HG02571 (cell line): ENCODE measurements around the gene ABCB8.
"Not testable (repeated sequence)": the region's sequence is repeated elsewhere in the genome, so short reads cannot be mapped to it uniquely, and the experiment has no call there.

Experiments used
- ATAC-seq: cut with Tn5 transposase; IDR thresholded peaks from one replicate; pipeline ENCODE4 v1.9.1; 2021; ENCODE audit warnings: mild to moderate bottlenecking, moderate library complexity; ENCODE audit not compliant: unreplicated experiment

Gene ABCB8

DNA sequence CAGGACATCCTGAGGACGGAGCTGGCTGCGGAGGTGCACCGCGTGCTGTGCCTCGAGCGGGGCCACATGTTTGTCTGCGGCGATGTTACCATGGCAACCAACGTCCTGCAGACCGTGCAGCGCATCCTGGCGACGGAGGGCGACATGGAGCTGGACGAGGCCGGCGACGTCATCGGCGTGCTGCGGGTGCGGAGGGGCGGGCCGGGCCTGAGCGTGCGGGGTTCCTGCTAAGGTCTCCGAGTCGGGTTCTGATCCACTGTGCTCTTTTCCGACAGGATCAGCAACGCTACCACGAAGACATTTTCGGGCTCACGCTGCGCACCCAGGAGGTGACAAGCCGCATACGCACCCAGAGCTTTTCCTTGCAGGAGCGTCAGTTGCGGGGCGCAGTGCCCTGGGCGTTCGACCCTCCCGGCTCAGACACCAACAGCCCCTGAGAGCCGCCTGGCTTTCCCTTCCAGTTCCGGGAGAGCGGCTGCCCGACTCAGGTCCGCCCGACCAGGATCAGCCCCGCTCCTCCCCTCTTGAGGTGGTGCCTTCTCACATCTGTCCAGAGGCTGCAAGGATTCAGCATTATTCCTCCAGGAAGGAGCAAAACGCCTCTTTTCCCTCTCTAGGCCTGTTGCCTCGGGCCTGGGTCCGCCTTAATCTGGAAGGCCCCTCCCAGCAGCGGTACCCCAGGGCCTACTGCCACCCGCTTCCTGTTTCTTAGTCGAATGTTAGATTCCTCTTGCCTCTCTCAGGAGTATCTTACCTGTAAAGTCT is 14.3 kb upstream of the ABCB8 start:
- ATAC-seq: peak; percentile 43

DNA sequence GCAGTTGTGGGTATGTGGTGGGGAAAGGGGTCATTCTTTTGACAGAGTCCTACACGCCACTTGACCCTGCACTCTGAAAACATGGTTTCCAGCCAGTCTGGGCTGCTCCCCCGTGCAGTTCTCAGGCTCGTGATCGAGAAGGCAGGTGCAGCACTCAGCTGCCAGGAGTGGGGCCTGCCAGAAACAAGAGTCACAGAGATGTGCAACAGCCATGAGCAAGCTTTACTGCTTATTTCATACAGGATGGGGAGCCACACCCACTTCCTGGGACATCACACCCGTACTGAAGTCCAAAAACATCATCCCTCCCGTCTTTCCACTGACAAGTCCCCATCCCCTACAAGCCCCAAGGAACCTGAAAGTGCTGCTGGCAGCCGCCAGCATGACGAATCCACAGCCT is 13.3 kb upstream of the ABCB8 start:
- ATAC-seq: no peak

DNA sequence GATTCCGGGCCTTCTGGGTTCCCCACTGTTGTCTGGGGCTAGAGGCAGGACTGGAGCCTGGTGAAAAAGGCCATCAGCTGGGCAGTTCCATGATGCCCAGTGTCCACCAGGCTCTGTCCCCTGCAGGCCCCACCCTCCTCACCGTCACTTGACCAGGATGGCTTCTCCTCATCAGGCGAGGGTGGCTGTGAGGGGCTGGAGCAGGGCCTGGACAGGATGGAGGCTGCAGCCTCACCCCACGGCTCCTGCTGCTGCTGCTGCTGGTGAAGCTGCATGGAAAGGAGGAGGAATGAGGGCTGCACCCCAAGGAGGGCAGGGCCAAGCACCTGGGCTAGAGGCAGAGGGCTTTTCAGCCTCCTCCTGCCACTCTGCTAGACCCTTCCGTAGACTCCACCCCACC is 12.3 kb upstream of the ABCB8 start:
- ATAC-seq: no peak

DNA sequence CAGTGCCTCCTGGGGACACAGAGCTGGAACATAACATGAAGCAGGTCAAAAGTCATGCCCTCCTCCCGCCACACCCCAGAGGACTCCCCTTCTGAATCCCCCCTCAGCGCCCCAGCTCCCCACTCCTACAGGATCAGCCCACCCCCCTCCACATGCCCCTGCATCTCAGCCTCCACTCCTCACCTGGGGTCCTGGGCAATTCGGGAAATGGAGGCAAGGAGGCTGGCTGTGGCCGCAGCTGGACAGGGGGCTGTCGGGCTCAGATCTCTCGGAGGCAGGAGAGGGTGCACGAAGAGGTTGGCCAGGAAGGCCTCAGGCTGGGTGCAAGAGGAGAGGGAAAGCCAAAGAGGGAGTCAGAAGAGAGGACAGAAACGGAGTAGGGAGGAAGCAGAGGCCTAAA is 11.7 kb upstream of the ABCB8 start:
- no peak for ATAC-seq

DNA sequence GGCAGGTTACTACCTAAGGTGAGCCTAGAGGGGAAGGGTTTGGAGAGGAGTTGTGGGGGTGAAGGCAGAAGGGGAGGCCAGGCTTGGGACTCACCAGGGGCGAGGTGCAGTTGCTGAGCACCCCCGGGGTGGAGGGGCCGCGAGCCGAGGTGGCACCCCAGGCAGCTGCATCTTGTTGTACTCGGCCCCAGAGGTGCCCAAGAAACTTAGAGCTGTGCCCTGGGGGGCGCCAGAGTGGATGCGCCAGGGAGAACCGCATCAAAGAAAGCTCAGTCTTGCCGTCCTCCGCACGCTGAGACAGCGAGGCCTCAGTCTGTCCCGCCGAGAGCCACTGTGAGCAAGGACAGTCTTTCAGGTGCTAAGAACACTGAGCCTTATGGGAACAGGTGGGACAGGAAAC is 11.3 kb upstream of the ABCB8 start:
- no peak for ATAC-seq

DNA sequence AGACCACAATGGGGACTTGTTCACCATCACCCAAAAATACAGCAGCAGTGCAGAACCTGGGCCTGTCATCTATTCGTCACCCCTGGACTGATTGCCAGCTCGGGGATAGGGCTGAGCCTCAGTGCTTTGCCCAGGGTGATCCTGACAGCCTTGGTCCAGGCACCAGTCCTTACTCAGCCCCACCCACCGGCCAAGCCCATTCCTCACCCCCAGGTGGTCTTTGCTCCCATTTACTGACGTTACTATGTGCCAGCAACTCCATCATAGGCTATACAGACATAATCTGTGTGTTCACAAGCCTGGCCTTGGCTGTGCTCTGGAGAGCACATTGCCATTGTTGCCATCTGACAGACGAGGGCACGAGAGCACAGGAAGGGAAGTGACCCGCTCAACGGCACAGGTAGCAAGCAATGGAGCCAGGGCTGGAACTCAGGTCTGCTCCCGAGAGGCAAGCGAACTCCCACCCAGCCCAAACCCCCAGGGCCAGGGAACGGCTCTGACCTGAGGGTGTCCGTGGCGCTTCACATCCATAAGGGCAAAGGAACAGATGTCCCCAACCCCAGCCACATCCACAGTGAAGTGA is 10.8 kb upstream of the ABCB8 start:
- ATAC-seq: no peak

DNA sequence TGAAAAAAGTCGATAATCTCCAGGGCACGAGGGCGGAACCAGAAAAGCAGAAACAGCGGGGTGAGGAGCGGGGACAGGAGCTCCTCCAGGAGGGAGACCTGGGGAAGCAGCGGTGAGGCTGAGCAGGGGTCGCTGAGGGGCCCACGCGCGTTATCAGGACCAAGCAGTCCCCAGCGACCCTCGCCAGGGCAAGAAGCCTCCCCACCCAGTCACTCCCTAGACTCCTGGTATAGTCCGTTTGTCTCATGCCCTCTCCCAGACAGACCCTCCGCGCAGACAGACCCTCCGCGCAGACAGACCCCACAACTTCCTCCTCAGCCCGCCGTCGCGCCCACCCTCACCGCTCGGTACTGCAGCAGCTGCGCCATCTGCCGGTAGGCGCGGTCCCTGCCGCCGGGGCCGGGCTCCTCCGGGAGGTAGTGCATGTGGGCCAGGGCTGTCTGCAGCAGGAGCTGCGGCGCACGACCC is 10.3 kb upstream of the ABCB8 start:
- ATAC-seq: peak; percentile 53

DNA sequence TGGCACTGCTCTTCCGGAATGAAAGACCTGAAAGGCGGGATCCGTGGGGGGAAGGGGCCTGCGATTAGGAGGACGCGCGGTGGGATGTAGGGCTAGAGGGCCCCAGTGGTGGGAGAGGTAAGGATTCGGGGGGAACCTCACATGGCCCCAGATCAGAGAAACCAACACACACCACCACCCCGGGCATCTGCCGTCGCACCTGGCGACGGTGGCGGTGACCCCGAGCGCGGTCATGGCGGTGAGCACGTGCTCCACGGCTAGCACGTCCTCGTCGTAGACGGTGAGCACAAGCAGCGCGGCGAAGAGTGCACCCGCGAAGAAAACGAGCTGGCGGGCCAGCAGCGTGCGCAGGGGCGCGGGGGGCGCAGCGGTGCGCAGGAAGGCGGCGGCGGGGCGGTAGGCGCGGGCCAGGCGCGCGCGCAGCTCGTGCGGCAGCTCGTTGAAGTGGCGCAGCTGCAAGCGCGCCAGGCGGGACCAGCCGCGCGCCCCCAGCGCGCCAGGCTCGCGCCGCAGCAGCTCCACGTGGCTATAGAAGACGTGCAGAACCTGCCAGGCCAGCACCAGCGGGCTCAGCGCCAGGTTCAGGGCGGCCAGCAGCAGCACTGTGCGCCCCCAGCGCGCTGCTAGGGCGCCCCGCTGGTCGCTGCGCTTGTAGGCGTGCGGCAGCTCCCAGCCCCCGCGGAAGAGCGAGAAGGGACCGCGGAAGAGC is 9.7 kb upstream of the ABCB8 start:
- ATAC-seq: no peak

DNA sequence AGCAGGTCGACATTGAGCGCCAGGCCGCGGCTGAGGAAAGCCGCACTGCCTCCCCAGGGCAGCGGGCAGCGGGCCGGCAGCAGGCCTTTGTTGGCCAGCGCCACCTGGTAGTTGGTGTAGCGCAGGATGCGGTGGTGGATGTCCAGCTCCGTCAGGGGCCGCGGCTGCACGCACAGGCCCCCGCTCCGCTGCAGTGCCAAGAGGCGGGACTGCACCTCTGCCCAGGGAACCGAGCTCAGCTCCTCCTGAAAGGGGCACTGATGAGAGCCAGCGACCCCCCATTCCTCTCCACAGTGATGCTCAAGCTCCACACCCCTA is 9.2 kb upstream of the ABCB8 start:
- no peak for ATAC-seq

DNA sequence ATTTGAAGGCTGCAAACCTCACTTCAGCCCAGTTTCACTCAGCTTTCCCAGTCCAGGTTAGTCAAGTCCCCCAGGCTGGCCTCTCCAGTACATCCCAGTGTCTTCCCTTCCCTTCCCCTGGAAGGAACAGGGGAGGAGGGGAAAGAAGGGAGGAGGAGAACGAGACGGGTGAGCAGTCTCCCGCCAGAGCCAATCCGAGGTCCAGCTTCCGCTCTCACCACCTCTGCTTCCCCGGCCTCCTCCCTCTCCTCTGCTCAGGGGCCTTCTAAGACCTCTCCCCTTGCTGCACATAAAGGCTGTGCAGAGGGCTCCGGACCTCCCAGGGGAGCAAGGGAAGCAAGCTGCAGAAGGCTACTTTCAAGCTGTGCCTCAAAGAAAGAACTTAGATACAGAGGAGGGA is 8.0 kb upstream of the ABCB8 start:
- no peak for ATAC-seq

DNA sequence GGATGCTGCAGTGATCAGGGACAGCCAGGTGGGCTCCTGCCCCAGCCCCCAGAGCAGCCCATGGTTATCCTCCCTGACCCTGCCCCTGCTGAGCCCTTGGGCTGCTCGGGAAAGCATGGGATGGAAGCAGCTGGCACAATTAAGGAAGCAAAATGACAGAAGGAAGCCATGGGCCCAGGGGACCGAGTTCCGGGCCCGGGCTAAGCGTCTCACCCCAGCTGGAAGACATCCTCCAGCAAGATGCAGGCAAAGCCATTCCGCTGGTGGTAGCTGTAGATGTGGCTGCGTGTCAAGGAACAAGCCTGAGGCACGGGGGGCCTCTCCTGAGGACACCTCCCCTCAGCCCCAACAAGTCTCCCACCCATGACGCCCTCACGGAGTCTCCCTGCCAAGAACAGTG is 5.0 kb upstream of the ABCB8 start:
- no peak for ATAC-seq

DNA sequence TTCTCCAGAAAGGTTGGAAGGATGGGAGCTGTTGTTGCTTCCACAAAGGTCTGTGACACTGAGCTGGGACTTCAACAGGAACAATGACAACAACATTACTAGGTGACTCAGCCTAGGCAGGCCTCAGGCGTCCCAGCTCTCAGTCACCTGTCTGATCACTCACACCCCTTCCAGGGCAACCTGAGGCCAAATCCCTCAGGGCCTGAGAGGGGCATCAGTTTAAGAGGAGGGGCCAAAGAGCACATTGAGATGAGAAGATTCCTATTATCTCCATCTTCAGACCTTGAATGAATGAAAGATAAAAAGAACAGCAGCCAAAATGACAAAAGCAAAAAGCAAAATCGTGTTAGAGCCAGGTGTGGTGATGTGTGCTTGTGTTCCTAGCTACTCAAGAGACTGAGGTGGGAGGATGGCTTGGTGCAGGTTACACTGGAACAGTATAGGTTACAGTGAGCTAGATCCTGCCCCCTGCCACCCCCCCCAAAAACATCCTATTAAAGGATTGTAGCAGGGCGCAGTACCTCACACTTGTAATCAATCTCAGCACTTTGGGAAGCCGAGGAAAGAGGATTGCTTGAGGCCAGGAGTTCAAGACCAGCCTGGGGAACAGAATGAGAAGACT is 3.7 kb upstream of the ABCB8 start, which contains the start of gene ATG9B:
Gene ATG9B, minus strand, starts transcription at position 60 of the 622 bp plus-strand sequence. CDS start 71 bp downstream, outside the sequence.
- no peak for ATAC-seq

DNA sequence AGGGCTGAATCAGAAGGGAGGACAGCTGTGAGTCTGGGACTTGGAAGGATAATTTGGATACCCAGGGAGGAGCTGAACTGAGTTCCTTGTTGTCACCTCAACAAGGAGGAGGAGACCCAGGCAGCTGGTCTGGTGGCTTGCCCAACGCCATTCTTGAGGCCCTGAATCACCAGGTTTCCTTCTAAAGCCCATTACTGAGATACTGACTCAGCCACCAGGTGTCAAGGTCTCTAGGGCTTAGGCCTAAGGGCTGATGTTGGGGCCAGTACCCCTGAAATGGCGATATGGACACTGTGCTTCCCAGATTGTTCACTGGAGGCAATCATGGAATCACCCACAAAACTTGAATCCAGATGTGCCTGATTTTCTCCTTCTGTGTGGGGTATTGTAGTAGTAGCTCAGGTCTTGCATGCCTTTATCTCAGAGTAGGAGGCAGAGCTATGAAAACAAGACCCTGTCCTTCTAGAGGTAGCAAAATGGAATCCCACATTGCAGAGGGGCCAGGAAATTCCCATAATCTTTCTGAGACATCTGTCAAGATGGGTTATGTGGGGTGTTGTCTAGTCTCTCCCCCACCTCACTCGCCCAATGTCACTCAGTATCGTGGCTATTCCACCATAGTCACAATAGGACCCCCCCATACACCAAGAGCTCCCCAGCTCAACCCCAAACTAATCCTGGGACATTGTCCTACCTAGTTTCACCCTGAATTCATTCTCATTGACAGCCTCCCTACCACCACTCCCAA is 2.2 kb upstream of the ABCB8 start:
- ATAC-seq: no peak

DNA sequence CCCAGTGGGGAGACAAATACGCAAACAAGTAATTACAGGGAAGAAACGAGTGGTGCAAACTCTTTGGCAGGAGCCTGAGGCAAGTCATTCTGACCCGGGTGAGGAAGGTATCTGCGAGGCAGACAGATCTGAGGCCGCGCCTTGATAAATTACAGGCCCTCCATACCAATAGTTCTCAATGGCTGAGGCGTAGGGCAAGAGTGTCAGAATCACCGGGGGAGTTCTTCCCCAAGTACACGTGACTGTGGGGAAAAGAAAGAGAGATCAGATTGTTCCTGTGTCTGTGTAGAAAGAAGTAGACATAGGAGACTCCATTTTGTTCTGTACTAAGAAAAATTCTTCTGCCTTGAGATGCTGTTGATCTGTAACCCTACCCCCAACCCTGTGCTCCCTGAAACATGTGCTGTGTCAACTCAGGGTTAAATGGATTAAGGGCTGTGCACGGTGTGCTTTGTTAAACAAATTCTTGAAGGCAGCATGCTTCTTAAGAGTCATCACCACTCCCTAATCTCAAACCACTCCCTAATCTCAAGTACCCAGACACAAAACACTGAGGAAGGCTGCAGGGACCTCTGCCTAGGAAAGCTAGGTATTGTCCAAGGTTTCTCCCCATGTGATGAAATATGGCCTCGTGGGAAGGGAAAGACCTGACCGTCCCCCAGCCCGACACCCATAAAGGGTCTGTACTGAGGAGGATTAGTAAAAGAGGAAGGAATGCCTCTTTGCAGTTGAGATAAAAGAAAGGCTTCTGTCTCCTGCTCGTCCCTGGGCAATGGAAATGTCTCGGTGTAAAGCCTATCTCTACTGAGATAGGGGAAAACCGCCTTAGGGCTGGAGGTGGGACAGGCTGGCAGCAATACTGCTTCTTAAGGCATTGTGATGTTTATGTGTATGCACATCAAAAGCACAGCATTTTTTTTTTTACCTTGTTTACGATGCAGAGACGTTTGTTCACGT is 1.2 kb upstream of the ABCB8 start:
- not testable (repeated sequence) for ATAC-seq

DNA sequence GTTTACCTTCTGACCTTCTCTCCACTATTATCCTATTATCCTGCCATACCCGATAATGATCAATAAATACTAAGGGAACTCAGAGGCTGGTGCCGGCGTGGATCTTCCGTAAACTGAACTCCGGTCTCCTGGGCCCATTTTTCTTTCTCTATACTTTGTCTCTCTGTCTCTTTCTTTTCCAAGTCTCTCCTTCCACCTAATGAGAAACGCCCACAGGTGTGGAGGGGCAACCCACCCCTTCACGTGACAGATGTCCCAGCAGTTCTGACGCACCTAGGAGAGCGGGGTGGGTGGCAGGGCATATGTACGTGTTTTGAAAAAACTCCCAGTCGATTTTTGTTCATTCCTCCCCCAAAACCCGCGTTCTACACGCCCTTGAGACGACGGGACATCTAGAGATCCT is 521 bp upstream of the ABCB8 start:
- peak; percentile 1 for ATAC-seq

DNA sequence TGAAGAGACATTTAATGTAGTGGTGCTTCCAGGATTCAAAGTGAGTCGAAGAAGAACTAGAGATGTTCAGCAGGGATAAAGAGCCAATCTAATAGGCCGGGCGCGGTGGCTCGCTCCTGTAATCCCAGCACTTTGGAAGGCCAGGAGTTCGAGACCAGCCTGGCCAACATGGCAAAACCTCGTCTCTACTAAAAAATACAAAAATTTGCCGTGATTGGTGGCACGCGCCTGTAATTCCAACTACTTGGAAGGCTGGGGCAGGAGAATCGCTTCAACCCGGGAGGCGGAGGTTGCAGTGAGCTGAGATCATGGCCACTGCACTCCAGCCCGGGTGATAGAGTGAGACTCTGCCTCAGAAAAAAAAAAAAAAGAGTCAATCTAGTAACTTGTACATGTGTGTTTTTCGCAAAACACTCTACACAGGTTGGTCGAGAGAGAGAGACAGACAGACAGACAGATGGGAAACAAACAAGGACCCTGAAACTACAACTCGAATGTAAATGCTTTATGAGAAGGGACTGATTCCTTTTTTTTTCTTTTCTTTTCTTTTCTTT is 775 bp downstream of the ABCB8 start:
- no peak for ATAC-seq

DNA sequence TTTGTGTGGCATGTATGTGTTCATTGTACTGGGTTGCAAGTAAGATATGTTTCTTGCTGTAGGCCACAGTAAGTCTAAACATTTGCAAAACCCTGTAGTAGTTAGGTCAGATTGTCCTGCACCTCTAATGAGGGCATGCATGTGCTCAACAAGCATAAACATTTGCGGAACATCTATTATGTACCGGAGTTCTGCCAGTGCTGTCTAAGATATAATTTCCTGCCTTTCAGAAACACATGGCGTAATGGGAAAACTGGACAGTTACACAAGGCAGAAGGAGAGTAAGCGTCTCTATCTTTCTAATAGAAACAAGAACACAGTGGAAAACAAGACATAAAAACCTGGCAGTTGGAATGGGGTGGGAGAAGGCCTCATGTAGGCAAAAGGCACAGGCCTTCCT is 2.8 kb downstream of the ABCB8 start:
- no peak for ATAC-seq

DNA sequence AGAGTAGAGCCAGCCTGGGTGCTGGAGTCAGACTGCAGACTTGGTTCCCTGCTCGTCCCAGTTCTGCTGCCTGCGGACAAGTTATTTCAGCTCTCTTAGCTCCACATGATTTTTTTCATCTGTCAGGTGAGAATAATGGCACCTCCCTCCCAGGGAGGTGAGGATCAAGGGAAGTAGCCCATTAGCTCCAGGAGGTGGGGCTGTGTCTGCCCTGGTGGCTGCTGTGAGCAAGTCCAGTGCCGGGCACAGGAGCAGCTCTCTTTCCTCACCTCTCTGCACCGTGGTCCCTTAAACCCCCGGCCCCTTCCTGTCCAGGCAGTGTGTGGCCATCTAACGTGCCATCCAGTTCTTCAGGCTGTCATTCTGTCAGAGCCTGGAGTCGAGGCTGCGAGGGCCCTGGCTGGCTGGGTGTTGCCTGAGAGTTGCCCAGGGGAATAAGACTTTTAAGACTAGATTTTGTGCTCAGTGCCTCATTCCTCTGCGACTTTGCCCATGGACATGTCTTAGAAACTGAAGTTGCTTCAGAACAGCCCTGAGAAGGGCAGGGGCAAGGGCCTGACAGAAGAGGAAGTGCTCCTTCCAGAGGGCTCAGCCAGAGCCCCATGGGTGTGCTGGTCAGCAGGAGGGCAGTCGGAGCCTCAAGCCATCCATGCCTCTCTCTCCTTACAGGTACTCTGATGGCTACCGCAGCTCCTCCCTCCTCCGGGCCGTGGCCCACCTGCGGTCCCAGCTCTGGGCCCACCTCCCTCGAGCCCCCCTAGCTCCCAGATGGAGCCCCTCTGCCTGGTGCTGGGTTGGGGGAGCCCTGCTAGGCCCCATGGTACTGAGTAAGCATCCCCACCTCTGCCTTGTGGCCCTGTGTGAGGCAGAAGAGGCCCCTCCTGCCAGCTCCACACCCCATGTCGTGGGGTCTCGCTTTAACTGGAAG is 5.0 kb downstream of the ABCB8 start:
- ATAC-seq: no peak

DNA sequence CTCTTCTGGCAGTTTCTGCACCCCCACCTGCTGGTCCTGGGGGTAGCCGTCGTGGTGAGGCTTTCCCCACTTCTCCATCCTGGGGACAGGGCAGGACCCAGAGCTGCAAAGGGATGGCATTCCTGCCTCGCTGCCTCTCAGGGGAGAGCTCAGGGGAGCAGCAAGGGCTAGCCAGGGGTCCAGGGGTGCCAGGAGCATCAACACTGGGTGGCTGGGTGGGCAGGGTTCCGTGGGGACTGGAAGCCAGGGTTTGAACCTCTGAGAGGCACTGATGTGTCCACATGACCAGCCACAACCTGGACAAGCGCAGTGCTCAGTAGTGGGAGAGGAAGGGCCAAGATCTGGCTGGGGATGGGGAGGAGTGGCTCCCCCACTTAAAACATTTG is 5.6 kb downstream of the ABCB8 start:
- ATAC-seq: no peak
